Eye (tissue), 1 donor: ENCODE results near the gene EPHB2.

ENCODE experiments used
- DNase-seq: peaks from one replicate; pipeline ENCODE4 v3.0.0-alpha.2; 2015

The EPHB2 gene

DNA sequence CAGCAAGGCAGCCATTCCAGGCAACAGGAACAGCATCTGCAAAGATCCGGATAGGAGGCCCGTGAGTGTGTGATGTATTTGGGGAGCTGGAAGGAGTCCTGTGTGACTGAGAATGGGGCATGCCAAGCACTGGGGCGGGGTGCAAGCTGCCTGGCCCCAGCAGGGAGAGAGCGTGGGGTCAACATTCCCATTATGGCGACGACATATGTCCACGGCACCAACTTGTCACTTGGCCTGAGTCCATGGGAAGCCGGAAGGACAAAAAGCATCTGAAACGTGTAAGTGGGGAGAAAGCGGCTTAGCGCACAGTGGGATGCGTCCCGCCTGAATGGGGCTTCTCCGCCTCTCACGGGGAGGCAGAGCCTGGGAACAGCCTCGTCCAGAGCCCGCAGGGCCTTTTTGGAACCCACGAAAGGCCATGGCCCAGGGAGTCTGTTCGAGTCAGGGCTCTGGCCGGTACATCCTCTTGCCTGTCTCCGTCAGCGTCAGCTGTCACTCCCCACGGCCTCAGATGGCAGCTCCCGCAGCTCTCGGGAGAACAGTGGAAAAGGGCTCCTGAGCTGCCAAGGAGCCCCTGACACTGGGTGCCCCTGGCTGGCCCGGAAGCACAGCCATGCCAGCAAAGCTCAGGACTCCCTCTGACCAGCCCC is 12.4 kb downstream of the EPHB2 start:
- DNase-seq: no peak

DNA sequence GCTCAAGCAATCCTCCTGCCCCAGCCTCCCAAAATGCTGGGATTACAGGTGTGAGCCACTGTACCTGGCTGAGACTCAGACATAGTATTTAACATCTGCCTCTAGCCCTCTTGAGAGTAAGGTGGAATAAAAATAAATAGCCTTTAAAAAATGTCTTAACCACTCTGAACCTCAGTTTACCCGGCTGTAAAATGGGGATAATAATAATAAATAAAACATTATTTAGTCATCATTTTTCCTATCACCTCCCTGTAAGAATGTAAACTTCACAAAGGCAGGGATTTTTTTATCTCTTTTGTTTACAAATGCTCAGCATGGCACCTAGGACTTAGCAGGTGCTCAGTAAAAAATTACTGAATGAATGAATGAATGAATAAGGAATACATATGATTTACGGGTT is 17.2 kb downstream of the EPHB2 start:
- no peak for DNase-seq

DNA sequence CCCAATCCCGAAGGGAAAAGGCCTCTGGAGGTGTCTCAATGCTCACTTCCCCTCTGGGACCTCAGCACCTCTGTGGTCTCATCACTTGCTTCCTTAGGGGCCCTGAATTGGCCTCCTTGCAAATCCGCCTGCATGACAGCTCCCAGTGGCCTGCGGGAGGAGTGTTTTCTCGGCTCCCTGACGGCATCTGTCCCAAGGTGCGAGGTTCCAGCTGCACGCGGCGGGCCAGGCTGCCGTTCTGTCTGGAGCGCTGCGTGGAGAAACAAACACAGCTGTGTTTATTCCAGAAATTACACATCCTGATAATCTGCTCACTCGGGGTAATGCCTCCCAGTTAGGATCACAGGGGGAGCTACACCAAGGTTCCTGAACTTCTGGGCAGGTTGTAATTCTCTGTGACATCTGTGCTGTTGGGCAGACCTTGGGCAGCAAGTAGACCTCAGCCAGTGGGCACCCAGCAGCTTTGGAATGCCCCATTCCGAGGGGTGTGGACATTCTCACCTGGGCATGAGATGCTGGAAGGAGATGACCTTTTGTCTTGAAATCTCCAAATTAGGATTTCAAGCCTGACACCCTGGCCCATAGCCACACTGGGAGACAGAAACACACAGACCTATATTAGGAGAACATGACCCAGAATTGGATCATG is 18.2 kb downstream of the EPHB2 start:
- no peak for DNase-seq

DNA sequence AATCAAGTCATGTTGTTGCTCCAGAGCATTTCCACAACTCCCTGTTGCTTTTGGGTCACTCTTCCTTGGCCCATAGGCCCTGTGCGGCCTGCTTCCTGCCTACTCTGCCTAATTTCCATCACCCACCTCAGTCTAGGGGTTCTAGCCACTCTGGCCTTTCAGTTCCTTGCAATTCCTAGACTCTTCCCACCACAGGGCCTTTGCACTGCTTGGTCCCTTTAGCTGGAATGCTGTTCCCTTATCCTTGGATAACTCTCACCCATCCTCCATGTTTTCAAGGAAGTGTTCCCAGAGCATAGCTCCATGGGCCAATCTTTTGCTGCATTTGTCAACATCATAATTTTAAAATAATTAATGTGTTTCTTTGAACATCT is 18.7 kb downstream of the EPHB2 start:
- DNase-seq: no peak

DNA sequence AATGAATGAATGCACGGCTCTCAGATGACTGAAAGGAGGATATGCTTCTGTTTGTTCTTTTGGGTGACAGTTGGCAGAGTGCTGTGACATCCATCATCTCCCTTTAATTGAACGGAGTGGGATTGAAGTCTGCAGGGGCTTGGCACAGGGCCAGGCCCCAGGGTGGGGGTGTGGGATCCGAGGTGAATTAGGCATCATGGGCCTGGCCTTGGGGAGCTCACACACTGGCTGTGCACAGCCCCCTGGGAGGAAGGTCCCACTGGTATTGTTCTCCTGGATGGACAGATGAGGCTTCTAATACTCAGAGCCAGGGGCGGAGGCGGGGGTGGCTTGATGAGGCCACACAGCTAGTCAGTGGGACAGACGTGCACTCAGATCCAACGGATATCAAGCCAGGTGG is 19.3 kb downstream of the EPHB2 start:
- no peak for DNase-seq

DNA sequence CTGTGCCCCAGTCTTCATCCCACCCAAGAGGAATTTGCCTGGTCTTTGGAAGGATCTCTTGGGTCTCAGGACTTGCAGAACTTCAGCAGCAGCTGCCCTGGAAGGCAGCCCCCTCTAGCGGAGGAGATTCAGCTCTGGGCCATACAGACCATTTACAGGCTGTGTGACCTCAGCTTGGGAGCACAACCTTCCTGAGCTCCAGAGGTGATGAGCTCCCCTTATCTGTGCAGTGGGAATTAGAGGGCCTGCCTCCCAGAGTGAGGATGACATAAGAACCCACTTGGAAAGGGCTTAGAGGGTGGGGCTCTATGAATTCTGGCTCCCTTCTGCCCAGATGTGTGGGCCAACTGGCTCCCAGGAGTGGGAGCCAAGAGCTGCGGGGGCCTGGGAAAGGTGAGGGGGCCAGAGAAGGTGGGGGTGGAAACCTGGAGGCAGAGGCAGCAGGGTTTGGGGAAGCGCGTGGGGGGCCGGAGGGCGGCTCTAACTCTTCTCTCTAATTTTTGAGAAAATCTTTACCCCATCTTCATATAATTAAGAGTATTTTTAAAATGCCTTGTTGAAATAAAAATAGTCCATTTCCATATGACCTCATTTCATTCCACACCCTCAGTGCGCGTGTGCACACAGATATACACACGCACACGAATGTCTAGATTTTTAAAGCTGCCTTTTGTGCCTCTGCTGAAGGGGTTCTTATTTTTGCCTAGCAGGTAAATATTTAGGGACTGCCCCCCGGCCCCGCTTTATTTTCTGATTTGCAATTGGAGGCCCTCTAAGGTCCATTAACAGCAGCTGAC is 21.5 kb downstream of the EPHB2 start:
- no peak for DNase-seq

DNA sequence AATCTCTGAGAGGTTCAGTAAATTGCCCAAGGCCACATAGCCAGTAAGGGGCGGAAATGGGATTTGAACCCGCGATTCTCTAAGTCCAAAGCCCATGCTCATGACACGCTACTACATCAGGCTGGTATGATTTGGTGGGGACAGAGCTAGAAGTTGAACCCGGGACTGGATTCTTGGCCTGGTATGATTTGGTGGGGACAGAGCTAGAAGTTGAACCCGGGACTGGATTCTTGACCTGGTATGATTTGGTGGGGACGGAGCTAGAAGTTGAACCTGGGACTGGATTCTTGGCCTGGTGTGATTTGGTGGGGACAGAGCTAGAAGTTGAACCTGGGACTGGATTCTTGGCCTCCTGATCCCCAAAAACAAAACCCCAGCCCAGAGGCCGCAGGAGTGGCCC is 23.0 kb downstream of the EPHB2 start:
- no peak for DNase-seq

DNA sequence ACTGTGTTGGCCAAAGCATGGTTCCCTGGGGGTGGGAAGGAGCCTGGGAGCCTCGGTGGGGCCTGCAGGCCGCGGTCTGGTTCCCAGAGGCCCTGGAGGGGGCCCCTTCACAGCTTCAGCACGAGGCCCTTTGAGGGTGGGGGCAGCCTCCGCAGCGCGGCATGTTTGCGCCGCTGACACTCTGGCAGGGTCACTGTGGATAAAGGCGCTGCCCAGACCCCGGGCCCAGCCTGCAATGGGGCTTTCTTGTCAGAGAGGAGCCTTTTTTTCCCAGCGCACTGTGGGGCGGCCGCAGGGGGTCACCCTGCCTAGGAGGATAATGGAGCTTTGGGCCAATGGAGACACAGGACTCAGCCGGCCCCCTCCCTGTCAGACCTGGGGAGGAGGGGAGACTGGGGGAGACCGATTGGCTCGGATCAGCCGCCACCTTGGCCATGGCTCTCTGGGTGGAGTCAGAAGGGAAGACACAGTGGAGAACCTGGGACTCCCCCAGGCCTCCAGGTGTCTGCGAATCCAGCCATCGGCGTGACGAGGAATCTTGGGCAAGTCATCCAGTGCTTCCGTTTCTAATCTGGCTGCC is 26.0 kb downstream of the EPHB2 start:
- DNase-seq: peak; percentile 65

DNA sequence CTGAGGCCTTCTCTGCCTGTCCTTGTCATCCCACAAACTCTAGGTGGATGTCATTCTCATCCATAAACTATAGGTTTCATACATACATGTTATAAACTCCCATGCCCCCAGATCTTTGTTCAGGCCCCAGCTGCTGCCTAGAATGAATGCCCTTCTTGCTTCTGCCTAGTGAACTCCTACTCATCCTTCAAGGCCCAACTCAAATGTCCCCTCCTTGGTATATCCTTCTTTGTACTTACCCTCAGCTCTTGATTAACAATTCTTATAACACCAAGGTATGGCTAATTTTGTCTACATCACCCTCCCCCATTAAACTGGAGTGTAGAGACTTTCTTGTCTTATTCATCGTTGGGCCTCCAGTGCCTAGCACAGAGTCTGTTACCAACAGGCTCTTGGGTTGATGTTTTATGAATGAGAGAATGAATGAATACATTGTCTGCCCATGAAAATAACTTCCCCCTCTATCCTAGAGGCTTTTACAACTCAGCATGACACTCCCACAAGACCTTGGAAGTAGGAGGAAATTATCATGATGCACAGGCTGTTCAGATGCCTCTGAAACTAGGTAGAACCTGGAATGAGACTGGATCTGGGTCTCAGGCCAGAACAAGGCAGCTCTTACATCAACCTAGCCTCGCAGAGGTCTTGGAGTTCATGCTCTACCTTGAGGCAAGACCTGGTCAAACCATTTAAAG is 26.9 kb downstream of the EPHB2 start:
- DNase-seq: no peak

DNA sequence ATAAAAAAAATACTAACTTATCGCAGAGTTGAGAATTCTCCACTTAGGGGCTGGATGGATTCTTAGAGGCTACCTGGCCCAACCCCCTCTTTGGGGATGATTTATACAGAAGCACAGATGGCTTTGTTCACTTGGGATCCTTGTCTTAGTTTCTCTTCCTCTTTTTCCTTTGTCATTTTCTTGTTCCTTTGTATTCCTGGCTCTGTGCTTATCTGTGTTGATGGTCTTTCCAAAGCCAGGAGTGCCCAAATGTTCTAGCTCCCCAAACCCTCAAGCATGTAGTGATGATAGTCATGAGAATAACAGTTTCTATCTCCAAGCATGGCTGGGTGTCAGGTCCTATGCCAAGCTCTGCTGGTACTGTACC is 27.4 kb downstream of the EPHB2 start:
- no peak for DNase-seq

DNA sequence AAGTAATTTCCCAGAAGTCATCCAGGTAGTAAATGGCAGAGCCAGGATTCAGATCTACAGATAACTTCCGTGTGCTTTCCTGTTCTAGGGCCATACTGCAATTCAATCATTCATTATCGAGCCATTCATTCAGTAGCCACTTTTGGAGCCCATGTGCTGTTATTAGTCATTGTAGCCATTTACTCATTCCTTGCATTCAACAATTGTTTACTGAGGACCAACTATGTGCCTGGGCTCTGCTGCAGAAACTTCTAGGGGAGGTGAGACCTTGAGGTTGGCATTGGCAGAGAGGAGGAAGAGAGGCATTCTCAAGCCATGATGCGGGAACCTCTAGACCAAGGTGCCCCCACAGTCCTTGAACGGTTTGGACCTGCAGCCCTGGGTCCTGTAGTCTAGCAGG is 27.9 kb downstream of the EPHB2 start:
- DNase-seq: no peak

DNA sequence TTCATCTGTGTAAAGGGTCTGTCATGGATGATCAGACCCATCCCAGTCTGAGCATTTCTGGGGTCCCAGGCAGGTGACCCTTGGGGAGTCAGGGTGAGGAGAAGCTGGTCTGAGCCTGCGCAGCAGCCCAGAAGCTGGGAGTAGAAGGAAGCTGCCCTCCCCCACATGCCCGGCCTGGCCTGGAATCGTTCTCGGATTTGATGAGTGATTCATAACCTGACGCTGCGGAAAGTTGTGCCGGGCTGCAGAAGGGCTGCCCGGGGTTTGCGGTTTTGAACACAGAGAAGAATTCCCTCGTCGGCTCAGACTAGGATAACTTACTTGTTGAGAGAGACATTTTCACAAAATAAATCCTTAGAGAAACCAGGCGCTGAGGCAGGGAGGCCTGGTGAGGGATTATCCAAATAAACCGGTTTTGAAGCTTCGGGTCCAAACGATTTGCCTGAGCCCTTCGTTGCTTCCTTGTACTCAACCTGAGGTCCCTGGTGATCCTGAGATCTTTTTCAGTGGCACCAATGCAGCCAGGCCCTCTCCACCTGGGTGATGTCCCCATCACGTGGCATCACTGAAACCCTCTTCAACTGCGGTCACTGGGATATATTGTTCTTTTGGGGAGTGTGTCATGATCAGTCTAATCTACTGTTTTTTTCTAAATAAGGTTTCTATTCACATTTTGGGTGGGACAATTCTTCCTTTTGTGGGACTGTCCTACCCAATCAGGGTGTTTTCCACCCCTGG is 29.2 kb downstream of the EPHB2 start:
- no peak for DNase-seq

DNA sequence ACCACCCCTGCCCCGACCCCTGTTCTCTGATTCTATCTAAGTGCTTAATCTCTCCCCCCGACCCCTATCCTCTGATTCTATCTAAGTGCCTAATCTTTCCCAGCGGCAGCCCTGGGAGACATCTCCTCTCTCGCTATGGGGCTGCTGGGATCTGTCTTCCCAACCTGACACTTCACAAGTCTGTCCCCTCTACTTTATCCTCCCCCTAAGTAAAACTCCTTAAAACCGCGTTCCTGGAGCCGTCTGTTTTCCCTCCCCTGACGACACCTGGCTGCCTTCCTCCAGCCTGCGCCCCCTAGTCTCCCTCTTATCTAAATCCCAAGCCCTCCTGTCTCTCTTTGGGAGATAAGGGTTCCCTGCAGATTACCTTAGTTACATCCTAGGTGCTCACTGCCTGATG is 30.5 kb downstream of the EPHB2 start:
- no peak for DNase-seq

DNA sequence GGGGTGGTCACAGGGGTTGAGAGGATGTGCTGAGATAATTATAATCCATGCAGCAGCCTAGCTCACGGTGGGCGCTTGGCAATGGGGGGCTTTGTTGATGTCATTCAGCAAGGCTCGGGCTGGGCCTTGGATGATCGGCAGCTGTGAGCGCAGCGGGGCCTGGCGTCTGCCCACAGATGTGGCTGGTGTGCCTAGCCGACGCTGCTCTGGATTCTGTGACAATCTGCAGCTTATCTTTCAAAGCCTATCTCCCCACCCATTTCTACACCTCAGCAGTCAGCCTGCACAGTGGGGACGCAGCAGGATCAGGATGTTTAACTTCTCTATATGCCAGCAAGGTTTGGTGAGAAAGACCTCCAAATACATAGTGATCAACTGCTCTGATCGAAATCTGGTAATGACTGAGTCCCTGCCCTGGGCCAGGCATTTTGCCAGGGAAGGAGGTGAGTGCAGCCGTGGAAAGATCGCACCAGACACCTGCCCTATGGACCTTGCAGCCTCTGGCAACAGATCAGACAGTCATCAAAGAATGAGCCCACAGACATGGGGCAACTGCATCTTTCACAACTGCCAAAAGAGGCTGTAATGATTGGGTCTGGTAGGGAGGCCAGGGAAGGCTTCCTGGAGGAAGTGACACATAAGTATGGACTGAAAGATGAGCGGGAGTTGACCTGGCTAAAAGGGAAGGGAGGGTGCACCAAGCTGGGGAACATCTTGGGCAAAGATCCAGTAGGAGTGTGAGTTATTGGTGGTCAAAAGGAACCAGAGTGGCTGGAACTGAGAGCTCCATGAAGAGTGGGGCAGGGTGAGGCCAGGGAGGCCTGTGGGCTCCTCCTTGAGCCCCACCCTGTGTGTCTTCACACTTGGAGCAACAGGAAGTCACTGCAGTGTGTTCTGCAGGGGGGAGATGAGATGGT is 35.3 kb downstream of the EPHB2 start:
- DNase-seq: no peak

DNA sequence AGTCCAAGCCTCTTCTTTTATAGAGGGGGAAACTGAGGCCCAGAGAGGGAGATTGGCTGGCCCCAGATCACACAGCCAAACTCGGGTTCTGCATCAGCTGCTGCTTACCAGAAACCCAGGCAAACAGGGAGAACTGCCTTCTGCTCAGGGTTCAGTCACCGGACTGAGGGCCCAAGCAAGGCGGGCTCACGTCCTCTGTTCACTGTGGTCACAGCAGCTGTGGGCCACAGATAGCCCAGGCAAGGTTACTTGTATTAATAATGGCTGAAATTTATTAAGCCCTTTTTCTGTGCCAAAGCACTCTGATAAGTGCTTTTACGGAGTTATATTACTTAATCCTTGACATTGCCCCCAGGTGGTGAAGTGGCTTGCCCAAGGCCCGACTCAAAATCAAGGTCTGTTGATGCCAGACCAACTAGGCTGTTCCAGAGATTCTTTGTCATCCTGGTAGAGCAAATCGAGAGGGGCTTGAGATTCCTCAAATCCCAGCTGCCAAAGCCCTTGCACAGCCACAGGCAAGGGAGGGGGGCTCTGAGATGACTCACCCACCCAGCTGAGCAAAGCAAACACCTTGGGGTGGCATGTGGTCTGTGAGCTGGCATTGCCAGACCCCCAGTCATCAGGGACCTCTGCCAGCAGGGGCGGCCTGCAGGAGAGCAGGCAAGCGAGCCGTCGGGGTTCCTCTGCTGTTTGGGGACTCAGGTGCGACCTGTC is 36.5 kb downstream of the EPHB2 start:
- no peak for DNase-seq

DNA sequence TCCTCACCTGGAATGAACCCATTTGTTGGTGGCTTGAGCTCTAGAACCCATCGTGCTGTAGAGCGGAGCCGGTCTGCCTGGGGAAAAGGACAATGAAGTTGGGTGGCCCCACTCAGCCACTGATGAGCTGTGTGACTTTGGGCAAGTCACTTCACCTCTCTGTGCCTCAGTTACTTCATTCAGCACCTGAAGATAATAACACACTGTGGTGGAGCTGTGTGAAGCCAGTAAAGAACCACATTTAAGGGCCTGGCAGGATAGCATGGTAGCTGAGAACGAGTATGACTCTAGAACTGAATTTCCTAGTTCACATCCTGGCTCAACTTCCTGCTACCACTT is 37.1 kb downstream of the EPHB2 start:
- no peak for DNase-seq

DNA sequence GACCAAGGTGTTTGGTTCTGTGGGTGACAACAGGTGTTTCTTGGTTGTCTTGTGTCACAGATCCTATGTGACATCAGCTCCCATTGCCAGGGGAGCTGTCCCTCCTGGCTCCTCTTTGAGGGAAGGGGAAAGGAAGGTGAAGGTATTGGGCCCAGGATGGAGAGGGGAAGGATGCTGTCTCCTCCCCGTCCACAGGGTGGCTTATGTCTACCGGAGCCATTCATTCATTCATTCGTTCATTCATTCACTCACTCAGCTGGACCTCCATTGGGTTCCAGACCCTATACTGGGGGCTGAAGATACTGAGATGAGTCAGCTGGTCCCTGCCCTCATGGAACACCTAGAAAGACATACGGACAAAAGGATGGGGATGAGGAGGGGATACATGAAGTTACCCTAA is 38.9 kb downstream of the EPHB2 start:
- no peak for DNase-seq

DNA sequence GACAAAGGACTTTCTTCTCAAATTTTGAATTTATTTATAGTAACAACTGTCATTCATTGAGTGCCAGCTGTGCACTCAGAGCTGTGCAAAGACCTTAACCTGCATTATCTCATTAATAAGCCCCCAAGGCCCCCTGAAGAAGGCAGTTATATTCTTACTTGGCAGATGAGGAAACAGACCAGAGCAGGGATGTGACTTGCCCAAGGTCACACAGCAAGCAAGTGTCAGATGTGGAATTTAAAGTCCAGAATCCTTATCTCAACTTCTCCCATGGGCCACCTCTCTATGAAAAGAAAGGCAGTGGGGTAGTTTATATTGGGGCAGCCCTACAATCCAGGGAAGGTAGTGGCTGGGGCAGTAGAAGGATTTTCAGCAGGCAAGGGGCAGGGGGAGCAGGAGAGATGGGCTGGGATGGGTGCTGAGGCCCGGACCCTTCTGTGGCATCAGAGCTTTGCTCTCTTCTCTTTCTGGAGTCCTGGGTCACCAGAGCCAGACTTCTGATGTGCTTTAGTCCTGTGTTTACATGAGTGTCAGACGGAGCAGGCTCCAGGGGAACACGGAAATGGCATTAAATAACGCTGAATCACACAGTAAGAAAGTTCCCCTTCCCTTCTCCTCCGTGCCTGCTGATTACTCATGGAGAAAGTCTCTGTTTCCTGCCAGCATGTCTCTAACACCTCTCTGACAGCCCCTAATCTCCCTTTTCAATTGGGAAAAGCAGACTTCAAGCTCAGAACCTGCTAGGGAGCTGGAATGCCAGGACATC is 39.5 kb downstream of the EPHB2 start:
- no peak for DNase-seq

DNA sequence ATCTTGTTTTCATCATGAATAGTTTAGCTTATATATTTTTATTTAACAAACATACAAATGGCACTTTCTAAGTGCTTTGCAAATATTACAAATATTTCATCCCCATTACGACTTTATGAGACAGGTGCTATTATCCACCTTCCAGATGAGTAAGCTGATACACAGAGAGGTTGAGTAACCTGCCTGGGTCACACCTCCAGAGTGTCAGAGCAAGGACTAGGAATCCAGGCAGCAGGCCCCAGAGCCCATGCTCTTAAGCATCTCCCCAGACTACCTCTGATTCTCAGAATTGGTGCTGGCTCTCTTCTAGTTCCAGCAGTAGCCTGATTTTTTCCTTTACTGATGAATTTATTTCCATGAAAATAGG is 40.0 kb downstream of the EPHB2 start:
- DNase-seq: no peak

DNA sequence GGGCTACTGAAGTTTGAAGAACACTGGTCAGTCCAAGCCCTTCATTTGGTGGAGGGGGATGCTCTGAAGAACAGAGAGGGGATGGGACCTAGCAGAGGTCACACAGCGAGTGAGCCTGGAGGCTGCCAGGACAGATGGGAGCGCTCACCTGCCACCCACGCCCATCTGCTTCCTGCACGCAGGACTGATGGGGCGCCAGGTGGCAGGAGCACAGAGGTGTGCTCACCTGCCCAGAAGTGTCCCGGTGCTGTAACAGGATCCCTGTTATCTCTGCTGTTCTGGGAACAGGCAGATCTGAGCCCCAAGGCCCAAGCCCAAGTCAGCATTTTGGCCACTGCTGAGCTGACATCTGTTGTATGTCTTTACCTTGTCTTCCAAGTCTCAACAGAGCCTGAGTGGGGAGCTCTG is 40.5 kb downstream of the EPHB2 start:
- DNase-seq: no peak
